HAP-1 (cell line): Measurements from ENCODE around the gene CRHBP.
"Not testable (repeated sequence)": the region's sequence is repeated elsewhere in the genome, so short reads cannot be mapped to it uniquely, and the experiment has no call there.

Source experiments
- DNase-seq, 2 experiments: peaks; one replicate each; pipeline ENCODE4 v3.0.0-alpha.2; 2016 to 2020; ENCODE audit warnings: low spot score in 2 of 2
- H3K27me3 ChIP-seq: fragments of 250-450 bp; sonication (Bioruptor Pico); 2 replicates; pipeline ENCODE4 v1.5.1; 2020; ENCODE audit warnings: low read depth, mild to moderate bottlenecking, moderate library complexity
- H3K36me3 ChIP-seq: fragments of 250-450 bp; sonication (Bioruptor Pico); replicated peaks from 2 replicates; pipeline ENCODE4 v1.5.1; 2020; ENCODE audit warnings: mild to moderate bottlenecking
- H3K4me1 ChIP-seq: fragments of 250-450 bp; sonication (Bioruptor Pico); 2 replicates; pipeline ENCODE4 v1.5.1; 2020; ENCODE audit warnings: mild to moderate bottlenecking
- H3K4me3 ChIP-seq: fragments of 250-450 bp; sonication (Bioruptor Pico); 2 replicates; pipeline ENCODE4 v1.5.1; 2020; ENCODE audit warnings: mild to moderate bottlenecking, moderate library complexity
- H3K9me3 ChIP-seq: fragments of 250-450 bp; sonication (Bioruptor Pico); 2 replicates; pipeline ENCODE4 v1.5.1; 2020; ENCODE audit warnings: mild to moderate bottlenecking, moderate library complexity
- in situ Hi-C: fragments of 300-500 bp; cut with MboI; formaldehyde crosslinking; loops from 3 replicates; pipeline ENCODE4 v1.14.3; 2020; ENCODE audit warnings: low sequenced_read_pairs, inconsistent platforms, mixed read lengths

The CRHBP gene

DNA sequence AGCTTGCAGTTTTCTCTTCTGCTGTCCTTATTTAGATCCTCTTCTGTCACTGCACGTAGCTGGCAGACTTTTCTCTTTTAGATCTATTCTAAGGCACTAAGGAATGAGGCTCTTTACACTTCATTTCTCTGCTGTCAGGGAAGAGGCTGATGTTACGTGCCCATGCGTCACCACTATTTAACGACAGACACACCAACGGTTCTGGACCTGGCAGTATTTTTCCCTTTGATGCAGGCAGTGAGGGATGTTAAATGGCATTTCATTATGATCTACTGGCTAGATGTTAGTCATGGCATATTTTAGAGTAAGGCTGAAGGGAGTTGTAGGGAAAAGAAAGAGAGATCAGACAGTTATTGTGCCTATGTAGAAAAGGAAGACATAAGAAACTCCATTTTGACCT lies 8.2 kb upstream of the CRHBP start:
- in situ Hi-C loops = no loop called here
- Histone ChIP-seq H3K4me1 (no peaks in the 10 kb centered on the region), H3K9me3 (no peaks in the 10 kb centered on the region), H3K36me3 (no peaks in the 10 kb centered on the region), H3K4me3 (no peak overlapping the region), H3K27me3 (no peaks in the 10 kb centered on the region)
- no peak for DNase-seq

- H3K4me1 ChIP-seq, H3K36me3 ChIP-seq, in situ Hi-C loops, DNase-seq, H3K9me3 ChIP-seq, H3K27me3 ChIP-seq, H3K4me3 ChIP-seq: not testable (repeated sequence)
Measured at GRCh38 chr5:76945238-76945637, 7.6 kb upstream of the CRHBP start.

DNA sequence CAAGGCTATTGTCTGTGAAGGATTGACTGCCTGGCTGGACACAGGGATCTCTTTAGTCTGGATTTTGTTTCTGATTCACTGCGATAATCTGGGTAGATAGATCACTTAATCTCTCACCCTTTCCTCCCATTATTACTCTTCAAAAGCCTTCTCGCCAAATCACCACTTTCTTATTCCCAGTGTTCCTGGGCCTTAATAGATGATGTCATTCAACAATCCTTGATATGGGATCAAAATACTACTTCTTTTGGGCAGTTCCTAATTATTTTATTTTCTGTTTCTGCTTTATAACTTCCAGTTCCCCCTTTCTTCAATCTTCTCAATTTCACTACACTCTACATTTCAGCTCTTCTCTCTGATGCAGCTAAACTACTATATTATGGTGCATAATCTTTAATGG lies 6.8 kb upstream of the CRHBP start:
- H3K4me3 ChIP-seq = no peak overlapping the region
- DNase-seq = no peak
- in situ Hi-C loops = no loop called here
- no peaks in the 10 kb centered on the region for H3K4me1 ChIP-seq
- H3K36me3 ChIP-seq = no peaks in the 10 kb centered on the region
- H3K9me3 ChIP-seq = no peaks in the 10 kb centered on the region
- no peaks in the 10 kb centered on the region for H3K27me3 ChIP-seq

DNA sequence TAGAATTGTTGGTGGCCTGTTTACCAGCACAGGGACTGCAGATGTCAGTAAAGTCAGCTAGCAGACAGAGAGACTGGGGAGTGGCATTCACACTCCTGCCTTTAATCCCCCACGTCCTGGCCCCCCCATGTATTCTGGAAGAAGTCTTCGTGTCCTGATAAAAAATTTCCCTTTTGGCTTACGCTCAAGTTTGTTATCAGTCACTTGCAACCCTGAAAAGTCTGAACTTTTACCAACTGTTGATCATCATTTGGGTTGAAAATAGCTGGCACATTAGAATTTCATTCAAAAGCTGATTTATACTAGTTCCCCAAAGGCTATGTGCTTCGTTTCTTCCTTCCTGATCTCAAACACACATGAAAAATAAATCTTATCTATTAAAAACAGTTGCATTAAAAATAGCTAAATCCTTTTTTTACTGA lies 5.8 kb upstream of the CRHBP start:
- H3K4me3 ChIP-seq = no peak overlapping the region
- H3K9me3 ChIP-seq = no peaks in the 10 kb centered on the region
- no peaks in the 10 kb centered on the region for H3K4me1 ChIP-seq
- no peaks in the 10 kb centered on the region for H3K27me3 ChIP-seq
- in situ Hi-C loops = no loop called here
- H3K36me3 ChIP-seq = no peaks in the 10 kb centered on the region
- no peak for DNase-seq

DNA sequence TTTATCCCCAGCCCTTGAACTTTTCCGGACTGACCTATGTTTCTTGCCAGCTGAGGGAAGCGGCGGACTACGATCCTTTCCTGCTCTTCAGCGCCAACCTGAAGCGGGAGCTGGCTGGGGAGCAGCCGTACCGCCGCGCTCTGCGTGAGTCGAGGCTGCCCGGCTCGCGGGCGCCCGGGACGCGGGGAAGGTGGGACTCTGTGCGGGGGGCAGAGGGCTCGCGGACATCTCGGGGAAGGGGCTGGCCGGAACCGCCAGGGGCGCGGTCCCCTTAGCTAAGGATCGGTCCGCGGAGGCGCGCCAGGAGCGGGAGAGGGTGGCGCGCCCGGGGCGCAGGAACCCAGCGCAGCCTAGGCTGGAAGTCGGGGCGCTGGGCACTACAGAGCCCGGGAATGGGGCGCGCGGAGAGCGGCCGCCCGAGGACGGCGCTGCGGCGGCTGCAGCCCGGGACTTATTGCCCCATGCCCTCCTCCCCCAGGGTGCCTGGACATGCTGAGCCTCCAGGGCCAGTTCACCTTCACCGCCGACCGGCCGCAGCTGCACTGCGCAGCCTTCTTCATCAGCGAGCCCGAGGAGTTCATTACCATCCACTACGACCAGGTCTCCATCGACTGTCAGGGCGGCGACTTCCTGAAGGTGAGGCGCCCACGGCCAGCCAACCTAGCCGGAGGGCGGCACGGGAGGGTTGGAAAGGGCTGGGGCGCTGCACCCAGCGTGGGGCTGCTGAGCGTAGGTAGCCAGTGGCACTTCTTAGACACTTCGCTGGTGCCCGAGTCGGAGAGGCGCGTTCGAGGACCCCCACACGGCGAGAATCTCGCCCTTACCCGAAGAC lies 922 bp downstream of the CRHBP start:
- Histone ChIP-seq H3K36me3 (no peaks in the 10 kb centered on the region), H3K4me3 (no peak overlapping the region), H3K4me1 (no peaks in the 10 kb centered on the region), H3K9me3 (no peaks in the 10 kb centered on the region), H3K27me3 (no peaks in the 10 kb centered on the region; the same call in 1 of the 2 replicates)
- no peak for DNase-seq
- in situ Hi-C loops = no loop called here

GRCh38 chr5:76954383-76954763 lies 1.5 kb downstream of the CRHBP start:
- H3K27me3 ChIP-seq = no peaks in the 10 kb centered on the region; the same call in 1 of the 2 replicates
- H3K9me3 ChIP-seq = no peaks in the 10 kb centered on the region
- H3K4me1 ChIP-seq = no peaks in the 10 kb centered on the region
- H3K36me3 ChIP-seq = no peaks in the 10 kb centered on the region
- no peak for DNase-seq
- in situ Hi-C loops = no loop called here
- no peak overlapping the region for H3K4me3 ChIP-seq

- Histone ChIP-seq H3K4me1 (no peaks in the 10 kb centered on the region), H3K27me3 (no peaks in the 10 kb centered on the region; the same call in 1 of the 2 replicates), H3K9me3 (no peaks in the 10 kb centered on the region), H3K36me3 (no peaks in the 10 kb centered on the region), H3K4me3 (no peak overlapping the region)
- no peak for DNase-seq
- in situ Hi-C loops = no loop called here
Measured at GRCh38 chr5:76956033-76956432, 3.2 kb downstream of the CRHBP start.

- no peaks in the 10 kb centered on the region for H3K9me3 ChIP-seq
- no peaks in the 10 kb centered on the region for H3K4me1 ChIP-seq
- DNase-seq = no peak
- no peaks in the 10 kb centered on the region for H3K27me3 ChIP-seq
- in situ Hi-C loops = no loop called here
- H3K4me3 ChIP-seq = no peak overlapping the region
- no peaks in the 10 kb centered on the region for H3K36me3 ChIP-seq
Measured at GRCh38 chr5:76958991-76959767, 6.3 kb downstream of the CRHBP start.

DNA sequence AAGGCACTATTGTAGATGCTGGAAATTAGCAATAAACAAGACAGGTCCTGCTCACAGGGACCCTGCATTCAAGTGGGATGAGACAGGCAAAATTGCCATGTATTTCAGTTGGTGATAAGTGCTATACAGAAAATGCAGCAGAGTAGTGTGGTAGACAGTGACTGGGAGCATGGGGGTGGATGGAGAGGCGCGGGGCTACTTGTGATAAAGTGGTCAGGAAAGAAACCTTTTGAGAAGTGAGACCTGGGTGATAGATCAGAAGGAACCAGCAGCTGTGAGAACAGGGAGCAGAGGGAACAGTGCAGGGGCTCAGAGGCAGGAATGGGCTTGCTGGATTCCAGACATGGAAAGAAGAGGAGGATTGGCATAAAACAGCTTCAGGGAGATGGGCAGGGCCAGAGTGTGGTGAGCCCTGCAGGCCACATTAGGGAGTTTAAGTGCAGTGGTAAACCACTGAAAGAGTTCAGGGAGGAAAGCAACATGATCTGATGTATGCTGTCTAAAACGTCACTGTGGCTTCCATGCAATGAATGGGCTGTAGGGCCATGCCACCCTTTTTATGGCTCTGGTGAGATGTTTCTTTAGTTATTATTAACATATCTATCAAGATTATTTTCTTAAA lies 7.3 kb downstream of the CRHBP start:
- H3K27me3 ChIP-seq = no peaks in the 10 kb centered on the region
- H3K9me3 ChIP-seq = no peaks in the 10 kb centered on the region
- DNase-seq = no peak
- H3K4me1 ChIP-seq = no peaks in the 10 kb centered on the region
- H3K36me3 ChIP-seq = no peaks in the 10 kb centered on the region
- in situ Hi-C loops = no loop called here
- no peak overlapping the region for H3K4me3 ChIP-seq

- no peaks in the 10 kb centered on the region for H3K4me1 ChIP-seq
- no peak for DNase-seq
- H3K9me3 ChIP-seq = no peaks in the 10 kb centered on the region
- H3K27me3 ChIP-seq = no peaks in the 10 kb centered on the region
- no peak overlapping the region for H3K4me3 ChIP-seq
- H3K36me3 ChIP-seq = no peaks in the 10 kb centered on the region
- in situ Hi-C loops = no loop called here
Measured at GRCh38 chr5:76964060-76964459, 11.2 kb downstream of the CRHBP start.

GRCh38 chr5:76971511-76971910 lies 18.7 kb downstream of the CRHBP start:
- Histone ChIP-seq H3K9me3 (no peaks in the 10 kb centered on the region), H3K4me1 (no peaks in the 10 kb centered on the region), H3K27me3 (no peaks in the 10 kb centered on the region), H3K36me3 (no peaks in the 10 kb centered on the region), H3K4me3 (no peak overlapping the region)
- DNase-seq = no peak
- in situ Hi-C loops = no loop called here

- Histone ChIP-seq H3K4me3 (no peak overlapping the region), H3K9me3 (no peaks in the 10 kb centered on the region), H3K27me3 (no peaks in the 10 kb centered on the region), H3K36me3 (no peaks in the 10 kb centered on the region), H3K4me1 (no peaks in the 10 kb centered on the region)
- no peak for DNase-seq
- in situ Hi-C loops = no loop called here
Measured at GRCh38 chr5:76972689-76973088, 19.8 kb downstream of the CRHBP start.

- in situ Hi-C loops = no loop called here
- Histone ChIP-seq H3K4me1 (no peaks in the 10 kb centered on the region), H3K36me3 (no peaks in the 10 kb centered on the region)
Measured at GRCh38 chr5:76974785-76975184, 21.9 kb downstream of the CRHBP start.

GRCh38 chr5:76978869-76979268 lies 26.0 kb downstream of the CRHBP start:
- no peak for DNase-seq
- in situ Hi-C loops = no loop called here
- no peaks in the 10 kb centered on the region for H3K4me1 ChIP-seq

More at GRCh38 chr5:76974785-76975184, 21.9 kb downstream of the CRHBP start:
- DNase-seq = no peak
- H3K4me3 ChIP-seq = no peak overlapping the region
- no peaks in the 10 kb centered on the region for H3K27me3 ChIP-seq
- no peaks in the 10 kb centered on the region for H3K9me3 ChIP-seq

More at GRCh38 chr5:76978869-76979268, 26.0 kb downstream of the CRHBP start:
- Histone ChIP-seq H3K9me3 (no peaks in the 10 kb centered on the region), H3K4me3 (no peak overlapping the region), H3K36me3 (no peaks in the 10 kb centered on the region), H3K27me3 (no peaks in the 10 kb centered on the region)
